ENCODE data around the gene FAM78A. TPM values are rescaled to one million over a fixed set of nuclear protein-coding genes. Genes with fewer than 3 reads are reported as not detected.
"Not testable (repeated sequence)": the region's sequence is repeated elsewhere in the genome, so short reads cannot be mapped to it uniquely, and the experiment has no call there.

Gene FAM78A
- total RNA-seq, 1 donor from 2014 or later: 52.8 TPM

- H3K36me3 Mint-ChIP-seq (ENCODE audit: low read depth): peaks cover 31% of the 10 kb centered on the region
- intact Hi-C loops (cut with micrococcal nuclease): no loop called here
- peak overlapping the region; percentile 71 for H3K4me3 Mint-ChIP-seq
- no peaks in the 10 kb centered on the region for H3K27me3 Mint-ChIP-seq (ENCODE audit: insufficient read depth)
- H3K4me1 Mint-ChIP-seq (ENCODE audit: low read depth): peaks cover 29% of the 10 kb centered on the region
- peak overlapping the region; percentile 87 for H3K27ac Mint-ChIP-seq
- no peak for DNase-seq (ENCODE audit: low spot score)
- H3K9me3 Mint-ChIP-seq: no peaks in the 10 kb centered on the region
These were observed 42.8 kb downstream of the FAM78A start for GRCh38 chr9:131233556-131233955.

- Mint-ChIP-seq H3K27me3 (ENCODE audit: insufficient read depth) (no peaks in the 10 kb centered on the region), H3K36me3 (ENCODE audit: low read depth) (peaks cover 32% of the 10 kb centered on the region), H3K4me3 (no peak overlapping the region), H3K4me1 (ENCODE audit: low read depth) (peaks cover 14% of the 10 kb centered on the region), H3K9me3 (no peaks in the 10 kb centered on the region), H3K27ac (no peak overlapping the region)
- no peak for DNase-seq (ENCODE audit: low spot score)
- intact Hi-C loops (cut with micrococcal nuclease): no loop called here
These were observed 47.3 kb downstream of the FAM78A start for GRCh38 chr9:131228988-131229387.

GRCh38 chr9:131227959-131228460, 48.3 kb downstream of the FAM78A start:
- peaks cover 32% of the 10 kb centered on the region for H3K36me3 Mint-ChIP-seq (ENCODE audit: low read depth)
- H3K9me3 Mint-ChIP-seq: no peaks in the 10 kb centered on the region
- H3K27ac Mint-ChIP-seq: no peak overlapping the region
- H3K27me3 Mint-ChIP-seq (ENCODE audit: insufficient read depth): no peaks in the 10 kb centered on the region
- DNase-seq (ENCODE audit: low spot score): no peak
- H3K4me1 Mint-ChIP-seq (ENCODE audit: low read depth): peaks cover 5% of the 10 kb centered on the region
- intact Hi-C loops (cut with micrococcal nuclease): no loop called here
- no peak overlapping the region for H3K4me3 Mint-ChIP-seq

- Mint-ChIP-seq H3K36me3 (ENCODE audit: low read depth) (peaks cover 30% of the 10 kb centered on the region), H3K4me1 (ENCODE audit: low read depth) (peaks cover 5% of the 10 kb centered on the region), H3K9me3 (no peaks in the 10 kb centered on the region), H3K27ac (peak overlapping the region; percentile 40), H3K27me3 (ENCODE audit: insufficient read depth) (no peaks in the 10 kb centered on the region), H3K4me3 (no peak overlapping the region)
- DNase-seq (ENCODE audit: low spot score): no peak
- intact Hi-C loops (cut with micrococcal nuclease): no loop called here
These were observed 49.0 kb downstream of the FAM78A start for GRCh38 chr9:131227112-131227958.

- Mint-ChIP-seq H3K4me1 (ENCODE audit: low read depth) (peaks cover 5% of the 10 kb centered on the region), H3K36me3 (ENCODE audit: low read depth) (peaks cover 23% of the 10 kb centered on the region), H3K27me3 (ENCODE audit: insufficient read depth) (no peaks in the 10 kb centered on the region), H3K27ac (no peak overlapping the region), H3K9me3 (no peaks in the 10 kb centered on the region), H3K4me3 (no peak overlapping the region)
- intact Hi-C loops (cut with micrococcal nuclease): no loop called here
- no peak for DNase-seq (ENCODE audit: low spot score)
These were observed 50.1 kb downstream of the FAM78A start for GRCh38 chr9:131226226-131226625.

GRCh38 chr9:131222460-131222859, 53.9 kb downstream of the FAM78A start:
- H3K27ac Mint-ChIP-seq: no peak overlapping the region
- intact Hi-C loops (cut with micrococcal nuclease): no loop called here

GRCh38 chr9:131220485-131220884, 55.8 kb downstream of the FAM78A start:
- H3K27me3 Mint-ChIP-seq (ENCODE audit: insufficient read depth): no peaks in the 10 kb centered on the region
- no peak overlapping the region for H3K4me3 Mint-ChIP-seq
- intact Hi-C loops (cut with micrococcal nuclease): no loop called here
- no peak for DNase-seq (ENCODE audit: low spot score)
- H3K9me3 Mint-ChIP-seq: no peaks in the 10 kb centered on the region
- peaks cover 19% of the 10 kb centered on the region for H3K36me3 Mint-ChIP-seq (ENCODE audit: low read depth)
- H3K4me1 Mint-ChIP-seq (ENCODE audit: low read depth): peaks cover 5% of the 10 kb centered on the region
- no peak overlapping the region for H3K27ac Mint-ChIP-seq

More at GRCh38 chr9:131222460-131222859, 53.9 kb downstream of the FAM78A start:
- H3K4me3 Mint-ChIP-seq: no peak overlapping the region
- peaks cover 9% of the 10 kb centered on the region for H3K4me1 Mint-ChIP-seq (ENCODE audit: low read depth)
- no peaks in the 10 kb centered on the region for H3K9me3 Mint-ChIP-seq
- H3K36me3 Mint-ChIP-seq (ENCODE audit: low read depth): peaks cover 24% of the 10 kb centered on the region
- H3K27me3 Mint-ChIP-seq (ENCODE audit: insufficient read depth): no peaks in the 10 kb centered on the region
- DNase-seq (ENCODE audit: low spot score): no peak

GRCh38 chr9:131218370-131218769, 57.9 kb downstream of the FAM78A start:
- peaks cover 25% of the 10 kb centered on the region for H3K36me3 Mint-ChIP-seq (ENCODE audit: low read depth)
- H3K4me1 Mint-ChIP-seq (ENCODE audit: low read depth): peaks cover 12% of the 10 kb centered on the region
- H3K27ac Mint-ChIP-seq: no peak overlapping the region
- no peaks in the 10 kb centered on the region for H3K9me3 Mint-ChIP-seq
- no peak for DNase-seq (ENCODE audit: low spot score)
- intact Hi-C loops (cut with micrococcal nuclease): no loop called here
- H3K27me3 Mint-ChIP-seq (ENCODE audit: insufficient read depth): no peaks in the 10 kb centered on the region
- no peak overlapping the region for H3K4me3 Mint-ChIP-seq

- Mint-ChIP-seq H3K27me3 (ENCODE audit: insufficient read depth) (no peaks in the 10 kb centered on the region), H3K9me3 (peaks cover 5% of the 10 kb centered on the region), H3K27ac (no peak overlapping the region), H3K4me1 (ENCODE audit: low read depth) (peaks cover 13% of the 10 kb centered on the region), H3K4me3 (no peak overlapping the region), H3K36me3 (ENCODE audit: low read depth) (peaks cover 28% of the 10 kb centered on the region)
- DNase-seq (ENCODE audit: low spot score): no peak
- intact Hi-C loops (cut with micrococcal nuclease): no loop called here
These were observed 58.8 kb downstream of the FAM78A start for GRCh38 chr9:131217331-131218031.

- intact Hi-C loops (cut with micrococcal nuclease): no loop called here
- H3K27ac Mint-ChIP-seq: no peak overlapping the region
These were observed 59.5 kb downstream of the FAM78A start for GRCh38 chr9:131216806-131217205.

GRCh38 chr9:131214876-131215275, 61.4 kb downstream of the FAM78A start:
- intact Hi-C loops (cut with micrococcal nuclease): no loop called here
- Mint-ChIP-seq H3K27me3 (ENCODE audit: insufficient read depth) (no peaks in the 10 kb centered on the region), H3K4me3 (no peak overlapping the region), H3K9me3 (peaks cover 23% of the 10 kb centered on the region), H3K36me3 (ENCODE audit: low read depth) (peaks cover 47% of the 10 kb centered on the region), H3K27ac (no peak overlapping the region), H3K4me1 (ENCODE audit: low read depth) (peaks cover 13% of the 10 kb centered on the region)
- no peak for DNase-seq (ENCODE audit: low spot score)

More at GRCh38 chr9:131216806-131217205, 59.5 kb downstream of the FAM78A start:
- H3K4me1 Mint-ChIP-seq (ENCODE audit: low read depth): peaks cover 13% of the 10 kb centered on the region
- H3K36me3 Mint-ChIP-seq (ENCODE audit: low read depth): peaks cover 33% of the 10 kb centered on the region
- H3K9me3 Mint-ChIP-seq: peaks cover 10% of the 10 kb centered on the region
- H3K27me3 Mint-ChIP-seq (ENCODE audit: insufficient read depth): no peaks in the 10 kb centered on the region
- DNase-seq (ENCODE audit: low spot score): no peak
- H3K4me3 Mint-ChIP-seq: no peak overlapping the region

- no peak for DNase-seq (ENCODE audit: low spot score)
- Mint-ChIP-seq H3K27me3 (ENCODE audit: insufficient read depth) (no peaks in the 10 kb centered on the region), H3K4me3 (no peak overlapping the region), H3K9me3 (peaks cover 23% of the 10 kb centered on the region), H3K4me1 (ENCODE audit: low read depth) (peaks cover 13% of the 10 kb centered on the region), H3K27ac (no peak overlapping the region), H3K36me3 (ENCODE audit: low read depth) (peaks cover 50% of the 10 kb centered on the region)
- intact Hi-C loops (cut with micrococcal nuclease): no loop called here
These were observed 61.9 kb downstream of the FAM78A start for GRCh38 chr9:131214286-131214856.

- H3K4me1 Mint-ChIP-seq (ENCODE audit: low read depth); H3K4me3 Mint-ChIP-seq; H3K27me3 Mint-ChIP-seq (ENCODE audit: insufficient read depth); DNase-seq (ENCODE audit: low spot score); H3K27ac Mint-ChIP-seq; intact Hi-C loops (cut with micrococcal nuclease): not testable (repeated sequence)
- Mint-ChIP-seq H3K36me3 (ENCODE audit: low read depth) (peaks cover 53% of the 10 kb centered on the region), H3K9me3 (peaks cover 23% of the 10 kb centered on the region)
These were observed 64.4 kb downstream of the FAM78A start for GRCh38 chr9:131211920-131212319.

Measured in activated T-helper 1 cell treated with anti-CD3 and anti-CD28 coated beads, Interleukin-12 subunit alpha, Interleukin-12 subunit beta, Interleukin-2, Interleukin-4 antibody, amounts not matched to agents 30 ng/mL and 10 ng/mL and 1 ng/mL, durations not matched to agents 14 hours and 24 hours and 36 hours (primary cell).